Measurements from ENCODE around the gene MLEC. TPM values are rescaled to one million over a fixed set of nuclear protein-coding genes. Genes with fewer than 3 reads are reported as not detected.

MLEC gene
- total and polyA plus RNA-seq, 2 of the 13 experiments (the other 11 are each of a cell fraction or from before 2014, with no cell fraction given), result 49.8 to 156 TPM

- H3K79me2 ChIP-seq (ENCODE audit: insufficient read depth, low read length), result no peaks in the 10 kb centered on the region
- CTCF ChIA-PET (ENCODE audit: low intra/inter-chr PET ratio, low total read pairs), result no interaction called here
- DNase-seq (ENCODE audit: low spot score), result no peak
- TF ChIP-seq PAXIP1 (CRISPR knock-in tag; conservative IDR thresholded peaks at IDR 0.05) (no peak), ZKSCAN1 (IDR thresholded peaks at IDR 0.05; ENCODE audit: low read length) (peak; percentile 88)
- ATAC-seq, result no peak
- H3K9me3 ChIP-seq (ENCODE audit: low read length), result no peaks in the 10 kb centered on the region
- H3K4me3 ChIP-seq (replicated peaks in 1 of 3; ENCODE audit: insufficient read depth in 1 of 3, low read depth in 2 of 3, low read length in 3 of 3), result no peak overlapping the region
- in situ Hi-C loops (cut with HindIII; ENCODE audit: extremely low pct_ligation_motif_present, low pct_unique_long_range_greater_than_20kb), result no loop called here
- no peaks in the 10 kb centered on the region for H3K36me3 ChIP-seq (replicated peaks in 1 of 2; ENCODE audit: control insufficient read depth in 1 of 2, insufficient read depth in 2 of 2, low read length in 2 of 2)
- peaks cover 1 to 17% of the 10 kb centered on the region in 2 experiments; a peak in 1 of 5 replicates for H3K27me3 ChIP-seq (ENCODE audit: control insufficient read depth in 1 of 2, insufficient read depth in 2 of 2, low read length in 2 of 2)
- no peak overlapping the region for H2AFZ ChIP-seq (ENCODE audit: low read length)
- no peak for FAIRE-seq
- no peak overlapping the region for H3K9ac ChIP-seq (ENCODE audit: insufficient read depth, low read depth, low read length)
- no peaks in the 10 kb centered on the region for H3K4me1 ChIP-seq (ENCODE audit: insufficient read depth, low read length)
- POLR2A ChIA-PET, result no interaction called here
- WGBS (ENCODE audit: low lambda C conversion rate), result 23% methylated on average over 5 of the region's 5 CpGs
- no peak overlapping the region for H3K27ac ChIP-seq (ENCODE audit: extremely low read length, insufficient read depth, low read length)
- H3K4me2 ChIP-seq (ENCODE audit: low read depth, low read length), result no peak overlapping the region
- intact Hi-C loops (cut with micrococcal nuclease; ENCODE audit: unreplicated experiment), result no loop called here
- no TSS peak for BruUV-seq (replicated peaks)
- no peaks in the 10 kb centered on the region for H4K20me1 ChIP-seq (ENCODE audit: insufficient read depth, low read length)
These were observed 16.3 kb upstream of the MLEC start for GRCh38 chr12:120670667-120671066.

- ATAC-seq (no peak), DNase-seq (ENCODE audit: low spot score) (no peak), FAIRE-seq (no peak)
- no peak overlapping the region for H3K9ac ChIP-seq (ENCODE audit: insufficient read depth, low read depth, low read length)
- 65% methylated on average over 5 of the region's 6 CpGs for WGBS (ENCODE audit: low lambda C conversion rate)
- H3K27ac ChIP-seq (ENCODE audit: extremely low read length, insufficient read depth, low read length), result no peak overlapping the region
- intact Hi-C loops (cut with micrococcal nuclease; ENCODE audit: unreplicated experiment) (no loop called here), in situ Hi-C loops (cut with HindIII; ENCODE audit: extremely low pct_ligation_motif_present, low pct_unique_long_range_greater_than_20kb) (no loop called here)
- no peaks in the 10 kb centered on the region for H3K36me3 ChIP-seq (replicated peaks in 1 of 2; ENCODE audit: control insufficient read depth in 1 of 2, insufficient read depth in 2 of 2, low read length in 2 of 2)
- ChIA-PET CTCF (ENCODE audit: low intra/inter-chr PET ratio, low total read pairs) (no interaction called here), POLR2A (no interaction called here)
- H4K20me1 ChIP-seq (ENCODE audit: insufficient read depth, low read length), result no peaks in the 10 kb centered on the region
- TF ChIP-seq ZNF329 (CRISPR knock-in tag; IDR thresholded peaks at IDR 0.05; ENCODE audit: low read depth) (peak; percentile 61; the same call in 1 of the 2 replicates), ZNF546 (CRISPR knock-in tag; conservative IDR thresholded peaks at IDR 0.05) (no peak), IKZF5 (CRISPR knock-in tag; IDR thresholded peaks at IDR 0.05) (no peak), CERS6 (CRISPR knock-in tag; IDR thresholded peaks at IDR 0.05) (no peak), ZXDC (CRISPR knock-in tag; IDR thresholded peaks at IDR 0.05) (no peak)
- no peaks in the 10 kb centered on the region for H3K9me3 ChIP-seq (ENCODE audit: low read length)
- no peaks in the 10 kb centered on the region for H3K79me2 ChIP-seq (ENCODE audit: insufficient read depth, low read length)
- H2AFZ ChIP-seq (ENCODE audit: low read length), result no peak overlapping the region
- BruUV-seq (replicated peaks), result no TSS peak
- H3K4me2 ChIP-seq (ENCODE audit: low read depth, low read length), result no peak overlapping the region
- H3K27me3 ChIP-seq (ENCODE audit: control insufficient read depth in 1 of 2, insufficient read depth in 2 of 2, low read length in 2 of 2), result 0 out of 5 replicates have a peak, but pooled peaks cover 0 to 7% of the 10 kb centered on the region in 2 experiments
- no peak overlapping the region for H3K4me3 ChIP-seq (replicated peaks in 1 of 3; ENCODE audit: insufficient read depth in 1 of 3, low read depth in 2 of 3, low read length in 3 of 3)
- H3K4me1 ChIP-seq (ENCODE audit: insufficient read depth, low read length), result peaks cover 15% of the 10 kb centered on the region
These were observed 12.8 kb upstream of the MLEC start for GRCh38 chr12:120674097-120674636.
